Common myeloid progenitor, CD34-positive (primary cell): ENCODE data around the gene HMBS.
"Not testable (repeated sequence)": the region's sequence is repeated elsewhere in the genome, so short reads cannot be mapped to it uniquely, and the experiment has no call there.

Experiments
- CTCF ChIA-PET: fragments of 350-600 bp; sonication (Branson Sonifier 250); formaldehyde crosslinking; loops from one replicate; lab custom pipeline; 2021; ENCODE audit warnings: antibody characterized with exemption; lab: Charles Lee
- POLR2A ChIA-PET: fragments of 350-600 bp; sonication (Branson Sonifier 250); formaldehyde crosslinking; loops from one replicate; lab custom pipeline; 2021; ENCODE audit warnings: antibody characterized with exemption; lab: Charles Lee
- DNase-seq, 3 donors: peaks; one replicate each; pipeline versions ENCODE4 v3.0.0 to v3.0.0-alpha.2; 2013
- H3K27ac ChIP-seq, 2 experiments: 1 replicate in 1 of 2; 2 replicates in 1 of 2; pipeline ENCODE4 v1.7.0; 2013; ENCODE audit warnings: inconsistent platforms in 2 of 2, low read length in 2 of 2, mild to moderate bottlenecking in 2 of 2, low read depth in 1 of 2, moderate library complexity in 1 of 2; ENCODE audit not compliant: severe bottlenecking in 2 of 2, insufficient read depth in 1 of 2, poor library complexity in 1 of 2
- H3K27me3 ChIP-seq, 5 experiments: replicated peaks in 2 of 5; 1 replicate in 3 of 5; 2 replicates in 2 of 5; pipeline versions ENCODE4 v1.6.1 to v1.7.0; 2013; ENCODE audit warnings: low read length in 4 of 5, mild to moderate bottlenecking in 2 of 5, moderate library complexity in 2 of 5, inconsistent platforms in 1 of 5; ENCODE audit not compliant: insufficient read depth in 5 of 5, control insufficient read depth in 4 of 5
- H3K36me3 ChIP-seq, 4 experiments: 1 replicate in 2 of 4; 2 replicates in 2 of 4; pipeline versions ENCODE4 v1.6.1 to v1.7.0; 2013; ENCODE audit warnings: low read length in 3 of 4, control low read depth in 1 of 4, mild to moderate bottlenecking in 1 of 4; ENCODE audit not compliant: control insufficient read depth in 4 of 4, insufficient read depth in 4 of 4
- H3K4me1 ChIP-seq, 4 experiments: 1 replicate in 3 of 4; 2 replicates in 1 of 4; pipeline versions ENCODE4 v1.6.1 to v1.7.1; 2013; ENCODE audit warnings: low read length in 3 of 4, mild to moderate bottlenecking in 3 of 4, control low read depth in 1 of 4, inconsistent platforms in 1 of 4, moderate library complexity in 1 of 4; ENCODE audit not compliant: control insufficient read depth in 4 of 4, insufficient read depth in 4 of 4; ENCODE audit errors: control extremely low read depth in 1 of 4
- H3K4me3 ChIP-seq, 7 experiments: 1 replicate in 4 of 7; 2 replicates in 3 of 7; pipeline versions ENCODE4 v1.5.1 to v1.7.0; 2013; ENCODE audit warnings: mild to moderate bottlenecking in 7 of 7, low read length in 6 of 7, moderate library complexity in 6 of 7, inconsistent platforms in 2 of 7, low read depth in 2 of 7, control low read depth in 1 of 7; ENCODE audit not compliant: insufficient read depth in 4 of 7, control insufficient read depth in 1 of 7; ENCODE audit errors: extremely low read depth in 1 of 7
- H3K9me3 ChIP-seq, 5 experiments: 1 replicate in 4 of 5; 2 replicates in 1 of 5; pipeline versions ENCODE4 v1.6.1 to v1.7.1; 2013; ENCODE audit warnings: low read length in 4 of 5, mild to moderate bottlenecking in 2 of 5, inconsistent platforms in 1 of 5, low read depth in 1 of 5, moderate library complexity in 1 of 5; ENCODE audit not compliant: control insufficient read depth in 4 of 5, insufficient read depth in 2 of 5; ENCODE audit errors: control extremely low read depth in 1 of 5
- WGBS: methylation state at CpG from one replicate; pipeline ENCODE4 v1.1.5; 2013; ENCODE audit not compliant: insufficient coverage; 5-methylcytosine and 5-hydroxymethylcytosine counted together

The HMBS gene

DNA sequence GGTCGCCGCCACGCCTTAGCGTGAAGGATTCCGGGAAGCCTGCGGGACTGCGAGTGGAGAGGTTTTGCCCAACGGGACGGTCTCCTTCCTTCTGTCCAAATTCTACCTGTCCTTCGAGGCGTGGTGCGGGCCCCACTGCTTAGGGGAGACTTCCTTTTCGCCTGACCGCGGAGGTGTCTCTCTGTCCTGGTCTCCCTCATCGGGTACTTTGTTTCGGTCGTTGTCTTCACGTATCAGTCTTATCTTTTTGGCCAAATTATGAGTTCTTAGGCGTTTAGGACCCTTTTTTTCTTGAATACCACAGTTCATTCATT lies 37.1 kb downstream of the HMBS start:
- no peaks in the 10 kb centered on the region for H3K9me3 ChIP-seq
- H3K36me3 ChIP-seq = peaks cover 3 to 16% (median 9%) of the 10 kb centered on the region in 4 experiments
- POLR2A ChIA-PET = interaction anchor here (1.1 to 1.6 kb wide), 2 partner anchors 27 to 47 kb away, joined by 3 to 4 read pairs; partner anchors contain the start of gene NLRX1
- H3K4me3 ChIP-seq = peak overlapping the region; percentile 85 to 99 (median 94)
- no peaks in the 10 kb centered on the region for H3K27me3 ChIP-seq
- no peak for DNase-seq
- peak overlapping the region; percentile 59 to 90 for H3K27ac ChIP-seq
- H3K4me1 ChIP-seq = peaks cover 11 to 20% (median 19%) of the 10 kb centered on the region in 4 experiments
- 0% methylated on average over 16 of the region's 20 CpGs for WGBS
- CTCF ChIA-PET = interaction anchor here (0.8 to 7.2 kb wide), 7 partner anchors 10 to 85 kb away, joined by 3 to 45 read pairs (median 3); partner anchors contain the start of genes C2CD2L and CBL

- Histone ChIP-seq H3K36me3 (peaks cover 8 to 42% (median 23%) of the 10 kb centered on the region in 4 experiments), H3K4me3 (no peak overlapping the region), H3K27ac (no peak overlapping the region), H3K27me3 (no peaks in the 10 kb centered on the region), H3K9me3 (no peaks in the 10 kb centered on the region), H3K4me1 (peaks cover 11 to 15% (median 13%) of the 10 kb centered on the region in 4 experiments)
- 98% methylated on average over 5 of the region's 6 CpGs for WGBS
- DNase-seq = no peak
- CTCF ChIA-PET = interaction anchor here (0.9 to 1.9 kb wide), 3 partner anchors 20 to 54 kb away, joined by 3 to 9 read pairs (median 4); partner anchors contain the start of gene HMBS
- POLR2A ChIA-PET = no interaction called here
Observed at GRCh38 chr11:119125821-119126220, 41.1 kb downstream of the HMBS start.

GRCh38 chr11:119126675-119127268 lies 42.1 kb downstream of the HMBS start:
- CTCF ChIA-PET = interaction anchor here (1.3 to 1.9 kb wide), 2 partner anchors 19 to 53 kb away, joined by 4 to 9 read pairs; no protein-coding TSS in a partner anchor
- peaks cover 9 to 11% (median 10%) of the 10 kb centered on the region in 4 experiments for H3K4me1 ChIP-seq
- H3K4me3 ChIP-seq = no peak overlapping the region
- DNase-seq = no peak
- no peaks in the 10 kb centered on the region for H3K27me3 ChIP-seq
- 92% methylated on average over 2 of the region's 5 CpGs for WGBS
- H3K36me3 ChIP-seq = peaks cover 8 to 51% (median 31%) of the 10 kb centered on the region in 4 experiments
- H3K27ac ChIP-seq = no peak overlapping the region
- POLR2A ChIA-PET = no interaction called here
- no peaks in the 10 kb centered on the region for H3K9me3 ChIP-seq

DNA sequence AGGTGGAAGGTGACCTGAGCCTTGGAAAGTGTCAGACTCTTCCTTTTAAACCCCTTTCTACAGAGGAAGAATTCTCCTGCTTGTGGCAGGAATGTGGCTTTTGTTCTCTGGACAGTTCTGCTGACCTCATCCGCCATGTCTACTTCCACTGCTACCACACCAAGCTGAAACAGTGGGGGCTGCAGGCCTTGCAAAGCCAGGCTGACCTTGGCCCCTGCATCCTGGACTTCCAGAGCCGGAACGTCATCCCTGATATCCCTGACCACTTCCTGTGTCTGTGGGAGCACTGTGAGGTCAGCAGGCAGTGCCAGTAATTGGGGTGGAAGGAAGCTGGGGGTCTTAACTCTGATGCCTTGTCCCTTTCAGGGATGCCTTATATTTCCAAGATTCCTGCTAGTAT lies 46.0 kb downstream of the HMBS start:
- DNase-seq = no peak
- Histone ChIP-seq H3K9me3 (no peaks in the 10 kb centered on the region), H3K27ac (no peak overlapping the region), H3K27me3 (no peaks in the 10 kb centered on the region), H3K36me3 (peaks cover 20 to 67% (median 52%) of the 10 kb centered on the region in 4 experiments), H3K4me1 (no peaks in the 10 kb centered on the region), H3K4me3 (no peak overlapping the region)
- WGBS = 100% methylated on average over 1 of the region's 3 CpGs
- ChIA-PET CTCF (no interaction called here), POLR2A (no interaction called here)

- peaks cover 20 to 54% (median 47%) of the 10 kb centered on the region in 4 experiments for H3K36me3 ChIP-seq
- no peaks in the 10 kb centered on the region for H3K27me3 ChIP-seq
- CTCF ChIA-PET = interaction anchor here (0.8 to 2.1 kb wide), 8 partner anchors 11 to 71 kb away, joined by 3 to 6 read pairs (median 4); partner anchors contain the start of gene CBL
- no peak overlapping the region for H3K4me3 ChIP-seq
- peak in 2 of 3 donors; percentile 54 to 55 for DNase-seq
- H3K4me1 ChIP-seq = no peaks in the 10 kb centered on the region
- POLR2A ChIA-PET = no interaction called here
- no peaks in the 10 kb centered on the region for H3K9me3 ChIP-seq
- no peak overlapping the region for H3K27ac ChIP-seq
- 72% methylated on average over 3 of the region's 4 CpGs for WGBS
Observed at GRCh38 chr11:119134389-119134978, 49.8 kb downstream of the HMBS start.

DNA sequence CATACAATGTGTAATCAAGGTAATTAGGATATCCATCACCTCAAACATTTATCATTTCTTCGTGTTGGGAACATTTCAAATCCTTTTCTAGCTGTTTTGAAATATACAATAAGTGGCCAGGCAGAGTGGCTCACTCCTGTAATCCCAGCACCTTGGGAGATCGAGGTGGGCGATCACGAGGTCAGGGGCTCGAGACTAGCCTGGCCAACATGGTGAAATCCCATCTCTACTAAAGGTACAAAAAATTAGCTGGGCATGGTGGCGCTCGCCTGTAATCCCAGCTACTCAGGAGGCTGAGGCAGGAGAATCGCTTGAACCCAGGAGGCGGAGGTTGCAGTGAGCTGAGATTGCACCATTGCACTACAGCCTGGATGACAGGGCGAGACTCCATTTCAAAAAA lies 54.6 kb downstream of the HMBS start:
- CTCF ChIA-PET = interaction anchor here (0.7 to 1.6 kb wide), 3 partner anchors 16 to 160 kb away, joined by 3 read pairs; no protein-coding TSS in a partner anchor
- 100% methylated on average over 3 of the region's 10 CpGs for WGBS
- POLR2A ChIA-PET = interaction anchor here (0.6 to 0.8 kb wide), 2 partner anchors 9 to 145 kb away, joined by 3 to 4 read pairs; no protein-coding TSS in a partner anchor

More for the DNA sequence above, 54.6 kb downstream of the HMBS start:
- not testable (repeated sequence) for H3K4me1 ChIP-seq, H3K4me3 ChIP-seq, H3K27me3 ChIP-seq, DNase-seq, H3K9me3 ChIP-seq, H3K27ac ChIP-seq
- H3K36me3 ChIP-seq = peaks cover 5 to 10% (median 8%) of the 10 kb centered on the region in 4 experiments
